Testis (tissue), 3 donors: ENCODE measurements around the gene C13orf46. TPM values are rescaled to one million over a fixed set of nuclear protein-coding genes. Genes with fewer than 3 reads are reported as not detected.
A peak's percentile ranks its signal among the peaks of the same experiment; 100 is the strongest.

Experiments
- DNase-seq: peaks from one replicate; pipeline ENCODE4 v3.0.0-alpha.2; 2019
- H3K27ac ChIP-seq, 2 donors: fragments of 200-600 bp; sonication (generic); one replicate each; pipeline ENCODE4 v1.5.1; 2019
- H3K27me3 ChIP-seq: fragments of 200-600 bp; sonication (generic); one replicate; pipeline ENCODE4 v1.5.1; 2019
- H3K36me3 ChIP-seq: fragments of 200-600 bp; sonication (generic); one replicate; pipeline ENCODE4 v1.5.1; 2017; ENCODE audit warnings: low read depth; ENCODE audit errors: missing control alignments
- H3K4me1 ChIP-seq: fragments of 200-600 bp; sonication (generic); one replicate; pipeline ENCODE4 v1.5.1; 2019
- H3K4me3 ChIP-seq, 2 donors: fragments of 200-600 bp; sonication (generic); one replicate each; pipeline ENCODE4 v1.5.1; 2017 to 2019
- H3K9me3 ChIP-seq: fragments of 200-600 bp; sonication (generic); one replicate; pipeline ENCODE4 v1.5.1; 2017
- POLR2A ChIP-seq: fragments of 450-650 bp; IDR thresholded peaks from one replicate; pipeline ENCODE4 v1.6.1; 2017; ENCODE audit warnings: antibody characterized with exemption, mild to moderate bottlenecking, moderate library complexity
- WGBS, 2 donors: methylation state at CpG; one replicate each; pipeline ENCODE4 v1.1.5; 2018; 5-methylcytosine and 5-hydroxymethylcytosine counted together
- intact Hi-C: fragments of 100-400 bp; cut with DNase I; formaldehyde crosslinking; loops from one replicate; pipeline ENCODE4 v1.15.1; 2023; ENCODE audit warnings: low total_unique reads
- polyA plus RNA-seq: library from polyadenylated mRNA; stranded (reverse); fragments of 350-450 nt; fragmentation: Illumina TruSeq; extraction: RNeasy Lipid Tissue Mini Kit (QIAGEN cat#74804); gene quantifications from one replicate; pipeline ENCODE4 v1.2.3, GENCODE V29; 2014; ENCODE audit warnings: low read depth, low replicate concordance; ENCODE audit not compliant: insufficient read depth
- total RNA-seq, 2 donors: library from RNA; depleted of rRNA; stranded (reverse); fragments of >200 nt; gene quantifications; one replicate each; pipeline ENCODE4 v1.2.3, GENCODE V29; 2016
- TF ChIP-seq, protein P1 (sequence below), 3 experiments: fragments of 450-650 bp in 2 of 3; fragments of 200-600 bp in 1 of 3; sonication (generic) in 1 of 3; IDR thresholded peaks; one replicate each; pipeline ENCODE4 v1.5.1; 2016 to 2019; ENCODE audit warnings: antibody characterized with exemption in 3 of 3, mild to moderate bottlenecking in 2 of 3, moderate library complexity in 1 of 3

Gene C13orf46
- total and polyA plus RNA-seq, 3 donors from 2014 or later: 2.9 to 28.4 (median 5.5) TPM

DNA sequence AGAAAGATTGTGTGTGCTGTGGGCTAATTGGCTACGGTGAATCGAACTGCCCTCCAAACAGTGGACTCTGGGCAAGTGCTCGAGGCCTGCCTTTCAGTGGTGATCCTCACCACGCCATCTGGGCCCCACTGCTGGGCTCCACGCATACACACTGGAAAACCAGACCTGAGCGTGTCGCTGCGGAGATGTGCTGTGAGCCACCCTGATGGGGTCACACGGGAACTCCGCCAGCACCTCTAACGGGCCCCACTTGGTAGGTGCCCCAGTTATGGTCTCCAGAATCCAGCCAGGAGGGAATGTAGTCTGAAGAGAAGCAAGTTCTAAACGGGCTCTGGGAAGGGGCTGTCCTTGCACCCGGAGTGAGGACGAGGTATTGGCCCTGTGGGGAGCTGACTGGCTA lies 39.3 kb downstream of the C13orf46 start:
- H3K27ac ChIP-seq: no peak overlapping the region
- peaks cover under 1% of the 10 kb centered on the region for H3K4me1 ChIP-seq

DNA sequence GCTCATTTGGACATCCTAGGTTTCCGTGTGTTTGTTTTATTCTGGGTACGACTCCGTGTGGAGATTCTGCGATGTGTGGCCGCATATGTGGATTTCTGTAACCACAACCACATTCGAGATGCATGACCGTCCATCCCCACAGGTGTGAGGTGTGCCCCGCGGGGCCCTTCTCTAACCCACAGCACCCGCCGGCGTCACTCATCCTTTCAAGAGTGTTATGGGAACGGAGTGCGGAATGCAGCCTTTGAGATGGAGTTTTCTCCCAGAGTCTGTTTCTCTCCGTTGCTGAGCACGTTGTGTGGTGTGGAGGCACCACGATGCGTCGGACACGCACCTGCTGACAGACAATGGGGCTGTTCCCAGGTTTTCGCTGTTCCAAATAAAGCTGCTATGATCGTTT lies 40.0 kb downstream of the C13orf46 start:
- peaks cover 7% of the 10 kb centered on the region for H3K4me1 ChIP-seq
- no peak overlapping the region for H3K27ac ChIP-seq
- H3K27me3 ChIP-seq: no peaks in the 10 kb centered on the region
- WGBS, 2 donors: 95 to 96% methylated on average over 22 of the region's 22 CpGs
- no peak overlapping the region for H3K4me3 ChIP-seq
- no peaks in the 10 kb centered on the region for H3K36me3 ChIP-seq
- intact Hi-C loops: no loop called here
- no peak for DNase-seq
- no peaks in the 10 kb centered on the region for H3K9me3 ChIP-seq
- no peak for TF ChIP-seq POLR2A
- TF ChIP-seq, protein P1, sequence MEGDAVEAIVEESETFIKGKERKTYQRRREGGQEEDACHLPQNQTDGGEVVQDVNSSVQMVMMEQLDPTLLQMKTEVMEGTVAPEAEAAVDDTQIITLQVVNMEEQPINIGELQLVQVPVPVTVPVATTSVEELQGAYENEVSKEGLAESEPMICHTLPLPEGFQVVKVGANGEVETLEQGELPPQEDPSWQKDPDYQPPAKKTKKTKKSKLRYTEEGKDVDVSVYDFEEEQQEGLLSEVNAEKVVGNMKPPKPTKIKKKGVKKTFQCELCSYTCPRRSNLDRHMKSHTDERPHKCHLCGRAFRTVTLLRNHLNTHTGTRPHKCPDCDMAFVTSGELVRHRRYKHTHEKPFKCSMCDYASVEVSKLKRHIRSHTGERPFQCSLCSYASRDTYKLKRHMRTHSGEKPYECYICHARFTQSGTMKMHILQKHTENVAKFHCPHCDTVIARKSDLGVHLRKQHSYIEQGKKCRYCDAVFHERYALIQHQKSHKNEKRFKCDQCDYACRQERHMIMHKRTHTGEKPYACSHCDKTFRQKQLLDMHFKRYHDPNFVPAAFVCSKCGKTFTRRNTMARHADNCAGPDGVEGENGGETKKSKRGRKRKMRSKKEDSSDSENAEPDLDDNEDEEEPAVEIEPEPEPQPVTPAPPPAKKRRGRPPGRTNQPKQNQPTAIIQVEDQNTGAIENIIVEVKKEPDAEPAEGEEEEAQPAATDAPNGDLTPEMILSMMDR (IDR thresholded peaks at IDR 0.05): no peak

More for the DNA sequence above, 39.3 kb downstream of the C13orf46 start:
- Histone ChIP-seq H3K4me3 (no peak overlapping the region), H3K36me3 (no peaks in the 10 kb centered on the region), H3K9me3 (no peaks in the 10 kb centered on the region), H3K27me3 (no peaks in the 10 kb centered on the region)
- TF ChIP-seq, protein P1 (IDR thresholded peaks at IDR 0.05): no peak
- no peak for TF ChIP-seq POLR2A
- intact Hi-C loops: no loop called here
- DNase-seq: no peak
- WGBS, 2 donors: 86 to 88% methylated on average over 14 of the region's 14 CpGs

DNA sequence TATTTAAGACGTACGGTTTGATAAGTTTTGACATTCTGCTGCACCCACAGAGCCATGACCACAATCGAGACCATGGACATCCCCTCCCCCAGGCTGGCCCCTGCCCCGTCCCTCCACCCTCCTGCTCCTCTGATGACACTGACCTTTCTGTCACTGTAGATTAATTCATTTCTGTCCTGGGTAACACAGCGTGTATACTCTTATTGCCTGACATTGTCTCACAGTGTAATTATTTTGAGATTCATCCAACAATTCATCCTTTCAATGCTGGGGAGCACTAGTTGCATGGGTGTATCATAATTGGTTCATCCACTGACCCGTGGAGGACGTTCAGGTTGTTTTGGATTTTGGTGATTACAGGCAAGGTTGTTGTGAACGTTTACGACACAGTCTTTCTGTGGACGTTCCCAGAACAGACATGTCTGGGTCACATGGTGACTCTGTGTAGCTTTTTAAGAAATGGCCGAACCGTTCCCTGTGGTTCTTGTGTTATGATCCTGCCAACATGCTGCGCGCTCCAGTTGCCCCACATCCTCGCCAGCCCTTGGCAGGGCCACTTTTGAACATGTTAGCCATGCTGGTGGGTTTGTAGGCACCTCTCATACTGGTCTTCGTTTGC lies 41.9 kb downstream of the C13orf46 start:
- H3K27ac ChIP-seq: no peak overlapping the region
- H3K27me3 ChIP-seq: no peaks in the 10 kb centered on the region
- WGBS, 2 donors: 88 to 90% methylated on average over 16 of the region's 16 CpGs
- TF ChIP-seq, protein P1 (IDR thresholded peaks at IDR 0.05): no peak
- no peak for TF ChIP-seq POLR2A
- no peaks in the 10 kb centered on the region for H3K9me3 ChIP-seq
- DNase-seq: no peak
- H3K4me1 ChIP-seq: peaks cover 12% of the 10 kb centered on the region
- H3K4me3 ChIP-seq: no peak overlapping the region
- intact Hi-C loops: no loop called here
- H3K36me3 ChIP-seq: no peaks in the 10 kb centered on the region

DNA sequence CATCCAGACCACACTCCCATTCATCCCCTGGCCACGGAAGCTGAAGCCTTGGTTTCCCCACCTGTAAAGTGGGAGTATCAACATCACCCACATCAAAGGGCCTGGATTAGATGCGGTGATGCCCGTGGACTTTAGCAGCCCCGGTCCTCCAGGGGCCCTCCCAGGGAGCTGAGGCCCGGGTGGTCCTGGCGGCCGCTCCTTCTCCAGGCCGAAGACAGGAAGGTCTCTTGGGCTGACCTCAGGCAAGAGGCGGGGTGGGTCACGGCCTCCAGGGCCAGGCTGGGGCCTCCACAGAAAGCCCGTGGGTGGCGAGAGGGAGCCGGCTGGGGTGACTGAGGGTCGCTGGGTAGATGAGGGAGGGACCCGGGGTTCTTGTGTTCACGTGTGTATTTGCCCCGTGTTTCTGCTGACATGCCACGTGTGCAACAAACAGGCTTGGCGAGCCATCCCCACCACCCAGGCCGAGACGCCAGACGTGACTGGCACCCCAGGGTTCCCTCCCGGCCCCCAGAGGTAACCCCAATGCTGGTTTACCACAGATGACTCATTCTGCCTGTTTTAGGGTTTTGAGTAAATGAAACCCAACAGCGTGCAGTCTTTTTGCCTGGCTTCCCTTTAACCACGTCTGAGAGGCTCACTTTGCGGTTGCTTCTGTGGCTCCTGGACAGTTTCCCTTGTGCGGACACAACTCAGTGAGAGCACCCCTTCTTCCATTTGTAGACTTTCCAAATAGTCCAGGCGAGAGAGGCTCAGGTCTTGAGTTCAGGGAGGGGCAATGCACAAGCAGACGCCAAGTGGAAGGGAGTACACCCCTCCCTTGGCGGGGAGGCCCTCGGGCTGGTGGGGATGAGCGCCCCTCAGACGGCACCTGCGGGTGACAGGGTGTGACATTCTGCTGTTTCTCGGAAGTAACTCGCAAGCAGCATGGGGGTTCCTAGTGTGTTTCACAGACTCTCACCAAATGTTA lies 42.9 kb downstream of the C13orf46 start:
- Histone ChIP-seq H3K4me3 (no peak overlapping the region), H3K27me3 (no peaks in the 10 kb centered on the region), H3K9me3 (no peaks in the 10 kb centered on the region), H3K36me3 (no peaks in the 10 kb centered on the region), H3K4me1 (peaks cover 12% of the 10 kb centered on the region), H3K27ac (no peak overlapping the region)
- peak; percentile 10 for DNase-seq
- TF ChIP-seq POLR2A: no peak
- TF ChIP-seq, protein P1 (IDR thresholded peaks at IDR 0.05): no peak
- whole genome bisulfite sequencing, 2 donors: 94 to 97% methylated on average over 27 to 36 of the region's 36 CpGs
- intact Hi-C loops: no loop called here
